PFSK-1 (cell line): ENCODE data around the gene NHLRC4.

ENCODE experiments used
- FOXP2 ChIP-seq: optimal IDR thresholded peaks from 2 replicates; pipeline ENCODE3; 2011; ENCODE audit warnings: borderline replicate concordance, control low read depth, inconsistent platforms; ENCODE audit not compliant: insufficient read depth; ENCODE audit errors: extremely low read length, extremely low read depth
- POLR2AphosphoS5 ChIP-seq: IDR thresholded peaks from 2 replicates; pipeline ENCODE4 v1.6.1; 2012; ENCODE audit warnings: low read depth, mild to moderate bottlenecking, control low read depth, low read length, moderate library complexity
- SIN3A ChIP-seq: IDR thresholded peaks from 2 replicates; pipeline ENCODE4 v1.6.1; 2012; ENCODE audit warnings: mild to moderate bottlenecking, low read length, moderate library complexity, borderline replicate concordance; ENCODE audit not compliant: insufficient read depth
- TAF1 ChIP-seq: IDR thresholded peaks from 2 replicates; pipeline ENCODE4 v1.6.1; 2012; ENCODE audit warnings: low read length, control low read depth, borderline replicate concordance; ENCODE audit not compliant: insufficient read depth
- TF ChIP-seq, protein P1 (sequence below), 2 experiments: IDR thresholded peaks; 2 replicates each; pipeline versions ENCODE4 v1.6.1 to v1.8.0; 2011 to 2012; ENCODE audit warnings: low read depth in 2 of 2, low read length in 2 of 2, control low read depth in 1 of 2, inconsistent platforms in 1 of 2, mild to moderate bottlenecking in 1 of 2, moderate library complexity in 1 of 2; ENCODE audit not compliant: insufficient read depth in 1 of 2

The NHLRC4 gene

GRCh38 chr16:582218-582613, 15.4 kb downstream of the NHLRC4 start:
- TF ChIP-seq TAF1 (no peak), SIN3A (no peak), POLR2AphosphoS5 (no peak), FOXP2 (no peak)
- TF ChIP-seq, protein P1, sequence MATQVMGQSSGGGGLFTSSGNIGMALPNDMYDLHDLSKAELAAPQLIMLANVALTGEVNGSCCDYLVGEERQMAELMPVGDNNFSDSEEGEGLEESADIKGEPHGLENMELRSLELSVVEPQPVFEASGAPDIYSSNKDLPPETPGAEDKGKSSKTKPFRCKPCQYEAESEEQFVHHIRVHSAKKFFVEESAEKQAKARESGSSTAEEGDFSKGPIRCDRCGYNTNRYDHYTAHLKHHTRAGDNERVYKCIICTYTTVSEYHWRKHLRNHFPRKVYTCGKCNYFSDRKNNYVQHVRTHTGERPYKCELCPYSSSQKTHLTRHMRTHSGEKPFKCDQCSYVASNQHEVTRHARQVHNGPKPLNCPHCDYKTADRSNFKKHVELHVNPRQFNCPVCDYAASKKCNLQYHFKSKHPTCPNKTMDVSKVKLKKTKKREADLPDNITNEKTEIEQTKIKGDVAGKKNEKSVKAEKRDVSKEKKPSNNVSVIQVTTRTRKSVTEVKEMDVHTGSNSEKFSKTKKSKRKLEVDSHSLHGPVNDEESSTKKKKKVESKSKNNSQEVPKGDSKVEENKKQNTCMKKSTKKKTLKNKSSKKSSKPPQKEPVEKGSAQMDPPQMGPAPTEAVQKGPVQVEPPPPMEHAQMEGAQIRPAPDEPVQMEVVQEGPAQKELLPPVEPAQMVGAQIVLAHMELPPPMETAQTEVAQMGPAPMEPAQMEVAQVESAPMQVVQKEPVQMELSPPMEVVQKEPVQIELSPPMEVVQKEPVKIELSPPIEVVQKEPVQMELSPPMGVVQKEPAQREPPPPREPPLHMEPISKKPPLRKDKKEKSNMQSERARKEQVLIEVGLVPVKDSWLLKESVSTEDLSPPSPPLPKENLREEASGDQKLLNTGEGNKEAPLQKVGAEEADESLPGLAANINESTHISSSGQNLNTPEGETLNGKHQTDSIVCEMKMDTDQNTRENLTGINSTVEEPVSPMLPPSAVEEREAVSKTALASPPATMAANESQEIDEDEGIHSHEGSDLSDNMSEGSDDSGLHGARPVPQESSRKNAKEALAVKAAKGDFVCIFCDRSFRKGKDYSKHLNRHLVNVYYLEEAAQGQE (IDR thresholded peaks at IDR 0.05; ENCODE audit: insufficient read depth in 1 of 2, low read depth in 2 of 2, low read length in 2 of 2): no peak

- no peak for TF ChIP-seq POLR2AphosphoS5
- TF ChIP-seq, protein P1 (IDR thresholded peaks at IDR 0.05; ENCODE audit: insufficient read depth in 1 of 2, low read depth in 2 of 2, low read length in 2 of 2): no peak
- TF ChIP-seq FOXP2: no peak
- TF ChIP-seq SIN3A: no peak
- TF ChIP-seq TAF1: no peak
These were observed 16.0 kb downstream of the NHLRC4 start for GRCh38 chr16:582614-583331.

DNA sequence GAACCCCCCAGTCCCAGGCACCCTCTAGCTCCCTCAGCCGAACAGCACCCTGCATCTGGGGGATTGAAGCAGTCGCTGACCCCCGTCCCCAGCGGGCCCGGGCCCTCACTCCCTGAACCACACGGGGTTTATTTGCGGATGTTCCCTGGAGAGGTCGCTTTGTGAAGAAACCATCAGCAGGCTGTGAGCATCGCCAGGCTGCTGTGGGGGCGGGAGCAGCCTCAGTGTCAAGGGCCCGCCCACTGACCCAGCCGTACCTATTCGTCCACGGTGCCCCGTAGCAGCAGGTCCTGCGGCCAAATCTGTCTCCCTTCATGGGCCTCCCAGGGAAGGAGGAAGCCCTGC, 16.6 kb downstream of the NHLRC4 start:
- no peak for TF ChIP-seq SIN3A
- TF ChIP-seq TAF1: no peak
- TF ChIP-seq, protein P1 (IDR thresholded peaks at IDR 0.05; ENCODE audit: insufficient read depth in 1 of 2, low read depth in 2 of 2, low read length in 2 of 2): no peak
- no peak for TF ChIP-seq FOXP2
- no peak for TF ChIP-seq POLR2AphosphoS5

- TF ChIP-seq FOXP2 (no peak), TAF1 (no peak), SIN3A (no peak), POLR2AphosphoS5 (no peak)
- TF ChIP-seq, protein P1 (IDR thresholded peaks at IDR 0.05; ENCODE audit: insufficient read depth in 1 of 2, low read depth in 2 of 2, low read length in 2 of 2): no peak
These were observed 17.2 kb downstream of the NHLRC4 start for GRCh38 chr16:583815-584591.

- no peak for TF ChIP-seq FOXP2
- TF ChIP-seq, protein P1 (IDR thresholded peaks at IDR 0.05; ENCODE audit: insufficient read depth in 1 of 2, low read depth in 2 of 2, low read length in 2 of 2): no peak
- no peak for TF ChIP-seq TAF1
- no peak for TF ChIP-seq SIN3A
- TF ChIP-seq POLR2AphosphoS5: no peak
These were observed 18.5 kb downstream of the NHLRC4 start for GRCh38 chr16:585351-585750.
